Measurements from ENCODE around the gene ERC1.
A peak's percentile ranks its signal among the peaks of the same experiment; 100 is the strongest.

ERC1 gene

DNA sequence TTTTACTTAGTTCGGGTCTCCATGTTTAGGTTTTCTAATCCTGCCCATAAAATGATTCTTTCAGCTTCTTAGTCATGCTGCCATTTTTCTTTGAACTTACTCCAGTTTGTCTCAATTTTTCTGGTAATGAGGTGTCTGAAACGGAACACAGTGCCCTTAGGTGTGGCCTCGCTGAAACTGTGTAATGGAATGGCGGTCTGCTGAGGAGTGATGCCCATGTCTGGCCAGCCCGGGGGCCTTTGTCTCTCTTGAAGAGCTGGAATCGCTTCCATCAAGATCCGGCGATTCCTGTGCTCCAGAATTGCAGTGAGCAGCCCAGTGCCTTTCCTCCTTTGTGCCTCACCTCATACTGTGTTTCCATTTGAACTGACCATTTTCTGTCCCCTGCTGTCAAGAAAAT lies 490.9 kb downstream of the ERC1 start:
- DNase-seq (ENCODE audit: low read depth, low spot score) = no peak
- TF ChIP-seq CTCF (IDR thresholded peaks at IDR 0.05; ENCODE audit: insufficient read depth, low read length, missing control alignments) = no peak
- POLR2A ChIA-PET = no interaction called here
- CTCF ChIA-PET = no interaction called here
- H3K4me3 ChIP-seq (ENCODE audit: low read depth, low read length) = no peak overlapping the region

DNA sequence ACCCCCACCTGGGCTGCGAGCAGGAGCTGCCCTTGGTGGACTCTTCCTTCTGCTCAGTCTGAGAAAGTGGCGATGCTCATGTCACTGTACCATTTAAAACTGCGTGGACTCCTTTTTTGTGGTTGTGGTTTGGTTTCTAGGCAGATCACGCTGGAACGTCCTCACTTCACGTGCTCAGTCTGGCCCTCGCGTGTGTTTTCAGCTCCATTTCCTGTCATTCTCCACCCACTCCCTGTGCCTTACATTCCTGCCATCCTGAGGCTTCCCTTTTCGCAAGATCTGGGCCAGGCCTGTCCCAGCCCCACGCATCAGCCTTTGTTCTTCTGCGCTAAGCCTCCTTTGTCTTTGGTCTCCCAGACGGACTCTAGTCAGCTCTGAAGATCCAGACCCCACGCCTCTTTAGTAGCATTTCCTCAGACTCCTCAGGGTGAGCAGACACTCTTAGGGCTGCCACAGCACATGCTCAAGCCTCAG lies 497.9 kb downstream of the ERC1 start:
- POLR2A ChIA-PET = interaction anchor here (1.0 kb wide), 1 partner anchor 14 kb away, joined by 4 read pairs; no protein-coding TSS in a partner anchor
- CTCF ChIA-PET = interaction anchor here (1.0 to 2.1 kb wide), 5 partner anchors 12 to 371 kb away, joined by 3 to 8 read pairs (median 4); no protein-coding TSS in a partner anchor
- no peak for DNase-seq (ENCODE audit: low read depth, low spot score)
- H3K4me3 ChIP-seq (ENCODE audit: low read depth, low read length) = no peak overlapping the region
- TF ChIP-seq CTCF (IDR thresholded peaks at IDR 0.05; ENCODE audit: insufficient read depth, low read length, missing control alignments) = peak; percentile 13

GRCh38 chr12:1491983-1492697 lies 501.1 kb downstream of the ERC1 start:
- TF ChIP-seq CTCF (IDR thresholded peaks at IDR 0.05; ENCODE audit: insufficient read depth, low read length, missing control alignments) = no peak
- DNase-seq (ENCODE audit: low read depth, low spot score) = no peak
- ChIA-PET CTCF (no interaction called here), POLR2A (no interaction called here)
- no peak overlapping the region for H3K4me3 ChIP-seq (ENCODE audit: low read depth, low read length)

DNA sequence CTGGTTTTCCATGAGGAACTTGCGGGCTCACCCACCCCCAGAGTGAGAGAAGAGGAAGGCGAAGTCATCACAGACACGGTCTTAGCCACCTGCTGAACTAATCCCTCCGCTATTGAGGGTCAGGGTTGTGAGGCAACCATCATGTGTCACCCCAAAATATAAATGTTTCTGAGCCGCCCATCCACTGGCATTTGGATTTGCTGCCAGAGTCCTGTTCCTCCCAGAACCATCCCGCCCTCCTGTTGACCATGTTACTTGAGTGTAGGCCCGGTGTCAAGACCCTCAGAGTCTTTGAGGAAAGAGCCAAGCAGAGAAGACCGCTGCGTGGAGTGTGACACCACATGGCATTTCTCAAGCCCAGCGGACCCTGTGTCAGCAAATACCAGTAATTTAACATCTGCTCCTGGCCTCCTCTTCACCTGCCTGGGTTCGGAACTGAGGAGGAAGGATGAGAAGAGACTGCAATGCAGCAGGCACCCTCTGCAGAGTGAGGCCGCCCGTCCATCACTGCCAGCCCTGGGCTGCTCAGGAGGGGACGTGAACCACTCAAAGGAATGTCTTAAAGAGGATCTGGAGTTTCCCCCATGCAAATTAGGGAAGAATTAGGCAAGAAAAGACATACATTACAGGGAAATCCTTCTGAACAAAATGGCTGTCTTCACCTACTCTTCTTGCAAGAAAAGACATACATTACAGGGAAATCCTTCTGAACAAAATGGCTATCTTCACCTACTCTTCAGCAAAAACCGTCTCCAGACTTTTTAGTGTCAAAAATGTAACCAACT lies 502.9 kb downstream of the ERC1 start:
- no peak overlapping the region for H3K4me3 ChIP-seq (ENCODE audit: low read depth, low read length)
- POLR2A ChIA-PET = no interaction called here
- no peak for TF ChIP-seq CTCF (IDR thresholded peaks at IDR 0.05; ENCODE audit: insufficient read depth, low read length, missing control alignments)
- CTCF ChIA-PET = no interaction called here
- DNase-seq (ENCODE audit: low read depth, low spot score) = no peak

- TF ChIP-seq CTCF (IDR thresholded peaks at IDR 0.05; ENCODE audit: insufficient read depth, low read length, missing control alignments) = no peak
- CTCF ChIA-PET = interaction anchor here (1.2 to 1.7 kb wide), 2 partner anchors 10 to 377 kb away, joined by 4 to 5 read pairs; no protein-coding TSS in a partner anchor
- DNase-seq (ENCODE audit: low read depth, low spot score) = no peak
These were observed 503.8 kb downstream of the ERC1 start for GRCh38 chr12:1494856-1495255.

More at GRCh38 chr12:1494856-1495255, 503.8 kb downstream of the ERC1 start:
- H3K4me3 ChIP-seq (ENCODE audit: low read depth, low read length) = no peak overlapping the region
- POLR2A ChIA-PET = no interaction called here
